Measurements from ENCODE around the gene PTPRM.

GRCh38 chr18:7691206-7691605, 124.1 kb downstream of the PTPRM start:
- TF ChIP-seq, protein P1, sequence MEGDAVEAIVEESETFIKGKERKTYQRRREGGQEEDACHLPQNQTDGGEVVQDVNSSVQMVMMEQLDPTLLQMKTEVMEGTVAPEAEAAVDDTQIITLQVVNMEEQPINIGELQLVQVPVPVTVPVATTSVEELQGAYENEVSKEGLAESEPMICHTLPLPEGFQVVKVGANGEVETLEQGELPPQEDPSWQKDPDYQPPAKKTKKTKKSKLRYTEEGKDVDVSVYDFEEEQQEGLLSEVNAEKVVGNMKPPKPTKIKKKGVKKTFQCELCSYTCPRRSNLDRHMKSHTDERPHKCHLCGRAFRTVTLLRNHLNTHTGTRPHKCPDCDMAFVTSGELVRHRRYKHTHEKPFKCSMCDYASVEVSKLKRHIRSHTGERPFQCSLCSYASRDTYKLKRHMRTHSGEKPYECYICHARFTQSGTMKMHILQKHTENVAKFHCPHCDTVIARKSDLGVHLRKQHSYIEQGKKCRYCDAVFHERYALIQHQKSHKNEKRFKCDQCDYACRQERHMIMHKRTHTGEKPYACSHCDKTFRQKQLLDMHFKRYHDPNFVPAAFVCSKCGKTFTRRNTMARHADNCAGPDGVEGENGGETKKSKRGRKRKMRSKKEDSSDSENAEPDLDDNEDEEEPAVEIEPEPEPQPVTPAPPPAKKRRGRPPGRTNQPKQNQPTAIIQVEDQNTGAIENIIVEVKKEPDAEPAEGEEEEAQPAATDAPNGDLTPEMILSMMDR (conservative IDR thresholded peaks at IDR 0.05; ENCODE audit: low read depth in 2 of 2): no peak
- no peak for TF ChIP-seq EZH2 (IDR thresholded peaks at IDR 0.05; ENCODE audit: low read depth, unreplicated experiment)
- no peak for TF ChIP-seq REST (IDR thresholded peaks at IDR 0.05; ENCODE audit: unreplicated experiment)
- no peak for TF ChIP-seq POLR2AphosphoS5 (IDR thresholded peaks at IDR 0.05; ENCODE audit: low read depth)
- no peak for TF ChIP-seq ETS1 (IDR thresholded peaks at IDR 0.05)
